ENCODE data around the gene CIROP.

The CIROP gene

GRCh38 chr14:23069413-23069806, 35.4 kb downstream of the CIROP start:
- Histone ChIP-seq H4K91ac (ENCODE audit: low read depth, low read length) (no peak overlapping the region), H3K4me2 (ENCODE audit: low read length) (peak overlapping the region; percentile 52), H3K27me3 (ENCODE audit: insufficient read depth, low read length) (no peaks in the 10 kb centered on the region), H2AFZ (ENCODE audit: insufficient read depth, low read length, poor library complexity) (no peak overlapping the region), H3K79me1 (ENCODE audit: low read length) (peaks cover 10% of the 10 kb centered on the region), H2AK5ac (ENCODE audit: low read length) (no peak overlapping the region), H3K27ac (ENCODE audit: low read depth, low read length) (peak overlapping the region; percentile 18), H3K4me3 (ENCODE audit: low read depth, low read length) (no peak overlapping the region), H3K9ac (ENCODE audit: low read length) (no peak overlapping the region), H3K79me2 (ENCODE audit: control insufficient read depth, insufficient read depth, low read length, poor library complexity) (peaks cover 14% of the 10 kb centered on the region), H2BK120ac (ENCODE audit: insufficient read depth, low read length, poor library complexity) (no peak overlapping the region), H2BK5ac (ENCODE audit: low read depth, low read length, poor library complexity) (no peak overlapping the region), H3K18ac (ENCODE audit: low read length) (no peak overlapping the region), H3K36me3 (ENCODE audit: control insufficient read depth in 1 of 2, insufficient read depth in 2 of 2, low read length in 2 of 2) (peaks cover 27 to 52% of the 10 kb centered on the region in 2 experiments), H3K23ac (ENCODE audit: low read length) (no peak overlapping the region), H3K14ac (ENCODE audit: low read length) (no peak overlapping the region), H3K9me3 (ENCODE audit: insufficient read depth, low read depth, low read length) (no peaks in the 10 kb centered on the region), H4K12ac (ENCODE audit: low read depth, low read length) (no peak overlapping the region), H3K4ac (ENCODE audit: low read depth, low read length) (no peak overlapping the region), H3K4me1 (ENCODE audit: control insufficient read depth in 1 of 2, insufficient read depth in 2 of 2, low read length in 2 of 2) (peaks cover 13 to 14% of the 10 kb centered on the region in 2 experiments), H4K8ac (ENCODE audit: low read depth, low read length) (no peak overlapping the region), H2BK12ac (ENCODE audit: low read length) (no peak overlapping the region)
- WGBS (ENCODE audit: extremely low coverage, insufficient coverage, insufficient read length) = no CpG with 5 or more reads among the region's 4 CpGs
- no peak for DNase-seq

- no peak overlapping the region for H3K23ac ChIP-seq (ENCODE audit: low read length)
- no peak overlapping the region for H4K91ac ChIP-seq (ENCODE audit: low read depth, low read length)
- H3K27ac ChIP-seq (ENCODE audit: low read depth, low read length) = peak overlapping the region; percentile 18
- H4K8ac ChIP-seq (ENCODE audit: low read depth, low read length) = no peak overlapping the region
- peaks cover 18 to 19% of the 10 kb centered on the region in 2 experiments for H3K4me1 ChIP-seq (ENCODE audit: control insufficient read depth in 1 of 2, insufficient read depth in 2 of 2, low read length in 2 of 2)
- no CpG with 5 or more reads among the region's 8 CpGs for WGBS (ENCODE audit: extremely low coverage, insufficient coverage, insufficient read length)
- H3K9ac ChIP-seq (ENCODE audit: low read length) = no peak overlapping the region
- H3K27me3 ChIP-seq (ENCODE audit: insufficient read depth, low read length) = no peaks in the 10 kb centered on the region
- DNase-seq = peak; percentile 92 to 97
- H3K9me3 ChIP-seq (ENCODE audit: insufficient read depth, low read depth, low read length) = no peaks in the 10 kb centered on the region
- H3K4ac ChIP-seq (ENCODE audit: low read depth, low read length) = peak overlapping the region; percentile 25
- H3K18ac ChIP-seq (ENCODE audit: low read length) = no peak overlapping the region
- no peak overlapping the region for H2AK5ac ChIP-seq (ENCODE audit: low read length)
- H3K79me2 ChIP-seq (ENCODE audit: control insufficient read depth, insufficient read depth, low read length, poor library complexity) = peaks cover 14% of the 10 kb centered on the region
- H2BK5ac ChIP-seq (ENCODE audit: low read depth, low read length, poor library complexity) = no peak overlapping the region
- no peak overlapping the region for H2BK12ac ChIP-seq (ENCODE audit: low read length)
- no peak overlapping the region for H2BK120ac ChIP-seq (ENCODE audit: insufficient read depth, low read length, poor library complexity)
- peaks cover 32 to 53% of the 10 kb centered on the region in 2 experiments for H3K36me3 ChIP-seq (ENCODE audit: control insufficient read depth in 1 of 2, insufficient read depth in 2 of 2, low read length in 2 of 2)
- no peak overlapping the region for H3K4me3 ChIP-seq (ENCODE audit: low read depth, low read length)
- peaks cover 14% of the 10 kb centered on the region for H3K79me1 ChIP-seq (ENCODE audit: low read length)
- H3K4me2 ChIP-seq (ENCODE audit: low read length) = peak overlapping the region; percentile 41
- no peak overlapping the region for H3K14ac ChIP-seq (ENCODE audit: low read length)
- H2AFZ ChIP-seq (ENCODE audit: insufficient read depth, low read length, poor library complexity) = no peak overlapping the region
- no peak overlapping the region for H4K12ac ChIP-seq (ENCODE audit: low read depth, low read length)
Observed at GRCh38 chr14:23068789-23069412, 35.9 kb downstream of the CIROP start.

GRCh38 chr14:23067847-23068788, 36.7 kb downstream of the CIROP start:
- Histone ChIP-seq H3K4me1 (ENCODE audit: control insufficient read depth in 1 of 2, insufficient read depth in 2 of 2, low read length in 2 of 2) (peaks cover 23 to 24% of the 10 kb centered on the region in 2 experiments), H2BK12ac (ENCODE audit: low read length) (no peak overlapping the region), H4K8ac (ENCODE audit: low read depth, low read length) (no peak overlapping the region), H3K36me3 (ENCODE audit: control insufficient read depth in 1 of 2, insufficient read depth in 2 of 2, low read length in 2 of 2) (peaks cover 33 to 56% of the 10 kb centered on the region in 2 experiments), H3K4ac (ENCODE audit: low read depth, low read length) (peak overlapping the region; percentile 25), H2BK5ac (ENCODE audit: low read depth, low read length, poor library complexity) (no peak overlapping the region), H2AK5ac (ENCODE audit: low read length) (no peak overlapping the region), H3K18ac (ENCODE audit: low read length) (no peak overlapping the region), H3K79me2 (ENCODE audit: control insufficient read depth, insufficient read depth, low read length, poor library complexity) (peaks cover 14% of the 10 kb centered on the region), H3K4me3 (ENCODE audit: low read depth, low read length) (no peak overlapping the region), H3K79me1 (ENCODE audit: low read length) (peaks cover 16% of the 10 kb centered on the region), H3K23ac (ENCODE audit: low read length) (no peak overlapping the region), H4K12ac (ENCODE audit: low read depth, low read length) (no peak overlapping the region), H4K91ac (ENCODE audit: low read depth, low read length) (no peak overlapping the region), H2AFZ (ENCODE audit: insufficient read depth, low read length, poor library complexity) (no peak overlapping the region), H3K9me3 (ENCODE audit: insufficient read depth, low read depth, low read length) (no peaks in the 10 kb centered on the region), H3K4me2 (ENCODE audit: low read length) (peak overlapping the region; percentile 41), H3K9ac (ENCODE audit: low read length) (no peak overlapping the region), H2BK120ac (ENCODE audit: insufficient read depth, low read length, poor library complexity) (no peak overlapping the region), H3K27me3 (ENCODE audit: insufficient read depth, low read length) (no peaks in the 10 kb centered on the region), H3K14ac (ENCODE audit: low read length) (no peak overlapping the region), H3K27ac (ENCODE audit: low read depth, low read length) (no peak overlapping the region)
- WGBS (ENCODE audit: extremely low coverage, insufficient coverage, insufficient read length) = no CpG with 5 or more reads among the region's 14 CpGs
- no peak for DNase-seq

- H2BK120ac ChIP-seq (ENCODE audit: insufficient read depth, low read length, poor library complexity) = no peak overlapping the region
- no peak overlapping the region for H4K12ac ChIP-seq (ENCODE audit: low read depth, low read length)
- peak overlapping the region; percentile 18 for H3K18ac ChIP-seq (ENCODE audit: low read length)
- peaks cover 28 to 30% of the 10 kb centered on the region in 2 experiments for H3K4me1 ChIP-seq (ENCODE audit: control insufficient read depth in 1 of 2, insufficient read depth in 2 of 2, low read length in 2 of 2)
- no peak overlapping the region for H4K8ac ChIP-seq (ENCODE audit: low read depth, low read length)
- no peak overlapping the region for H2AK5ac ChIP-seq (ENCODE audit: low read length)
- no peak overlapping the region for H2BK5ac ChIP-seq (ENCODE audit: low read depth, low read length, poor library complexity)
- no peaks in the 10 kb centered on the region for H3K27me3 ChIP-seq (ENCODE audit: insufficient read depth, low read length)
- H3K14ac ChIP-seq (ENCODE audit: low read length) = no peak overlapping the region
- H3K27ac ChIP-seq (ENCODE audit: low read depth, low read length) = no peak overlapping the region
- H3K79me2 ChIP-seq (ENCODE audit: control insufficient read depth, insufficient read depth, low read length, poor library complexity) = peaks cover 14% of the 10 kb centered on the region
- peak overlapping the region; percentile 25 for H3K4ac ChIP-seq (ENCODE audit: low read depth, low read length)
- H3K36me3 ChIP-seq (ENCODE audit: control insufficient read depth in 1 of 2, insufficient read depth in 2 of 2, low read length in 2 of 2) = peaks cover 38 to 59% of the 10 kb centered on the region in 2 experiments
- no peak overlapping the region for H4K91ac ChIP-seq (ENCODE audit: low read depth, low read length)
- no peak overlapping the region for H3K4me3 ChIP-seq (ENCODE audit: low read depth, low read length)
- H2AFZ ChIP-seq (ENCODE audit: insufficient read depth, low read length, poor library complexity) = no peak overlapping the region
- no CpG with 5 or more reads among the region's 23 CpGs for WGBS (ENCODE audit: extremely low coverage, insufficient coverage, insufficient read length)
- H3K9ac ChIP-seq (ENCODE audit: low read length) = no peak overlapping the region
- H3K23ac ChIP-seq (ENCODE audit: low read length) = no peak overlapping the region
- no peaks in the 10 kb centered on the region for H3K9me3 ChIP-seq (ENCODE audit: insufficient read depth, low read depth, low read length)
- peaks cover 19% of the 10 kb centered on the region for H3K79me1 ChIP-seq (ENCODE audit: low read length)
- no peak for DNase-seq
- H3K4me2 ChIP-seq (ENCODE audit: low read length) = no peak overlapping the region
- no peak overlapping the region for H2BK12ac ChIP-seq (ENCODE audit: low read length)
Observed at GRCh38 chr14:23066855-23067744, 37.7 kb downstream of the CIROP start.
